ENCODE data around the gene NR5A2.

NR5A2 gene

DNA sequence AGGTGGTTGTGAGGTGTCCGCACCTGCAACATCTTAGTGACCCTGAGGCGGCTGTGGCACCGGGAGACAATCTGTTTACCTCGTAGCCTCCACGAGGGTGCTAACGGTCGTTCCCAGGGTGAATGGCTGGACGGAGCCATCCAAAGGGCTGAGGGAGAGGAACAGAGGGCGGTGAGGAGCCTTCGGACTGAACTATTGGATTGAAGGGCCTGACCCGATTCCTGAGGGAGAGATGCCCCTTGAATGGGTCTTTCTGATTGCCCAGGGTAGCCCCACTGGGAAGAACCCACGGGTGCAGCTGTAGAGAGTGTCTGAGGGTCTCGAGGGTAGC is 2.3 kb downstream of the NR5A2 start:
- H3K4me1 ChIP-seq (ENCODE audit: insufficient read depth, low read length), result peaks cover 4% of the 10 kb centered on the region
- H3K36me3 ChIP-seq (ENCODE audit: insufficient read depth, low read length), result no peaks in the 10 kb centered on the region
- H3K9ac ChIP-seq (ENCODE audit: low read depth, low read length), result peak overlapping the region; percentile 75; the same call in 1 of the 2 replicates
- H3K9me3 ChIP-seq (ENCODE audit: control insufficient read depth, insufficient read depth, low read length), result no peaks in the 10 kb centered on the region

DNA sequence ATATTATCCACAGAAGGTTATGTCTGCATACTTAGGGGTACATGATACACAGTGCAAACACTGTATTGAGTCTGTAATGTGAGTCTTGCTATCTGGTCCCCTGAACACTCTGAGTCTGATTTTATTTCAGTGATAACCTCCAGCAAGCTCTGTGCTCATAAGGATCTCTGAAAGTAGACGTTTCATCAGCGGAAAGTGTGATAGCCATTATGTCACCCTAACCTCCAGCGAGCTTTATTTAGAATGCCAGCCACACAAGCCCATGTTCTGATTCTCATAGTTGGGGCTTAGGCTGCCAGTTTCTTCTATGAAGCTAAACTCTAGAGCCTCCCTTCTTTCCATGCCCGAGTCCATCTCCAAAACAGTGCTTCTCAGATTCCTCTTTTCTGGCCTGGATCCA is 3.3 kb downstream of the NR5A2 start:
- H3K9me3 ChIP-seq (ENCODE audit: control insufficient read depth, insufficient read depth, low read length), result no peaks in the 10 kb centered on the region
- H3K36me3 ChIP-seq (ENCODE audit: insufficient read depth, low read length), result no peaks in the 10 kb centered on the region
- peaks cover 4% of the 10 kb centered on the region for H3K4me1 ChIP-seq (ENCODE audit: insufficient read depth, low read length)
- no peak overlapping the region for H3K9ac ChIP-seq (ENCODE audit: low read depth, low read length)

DNA sequence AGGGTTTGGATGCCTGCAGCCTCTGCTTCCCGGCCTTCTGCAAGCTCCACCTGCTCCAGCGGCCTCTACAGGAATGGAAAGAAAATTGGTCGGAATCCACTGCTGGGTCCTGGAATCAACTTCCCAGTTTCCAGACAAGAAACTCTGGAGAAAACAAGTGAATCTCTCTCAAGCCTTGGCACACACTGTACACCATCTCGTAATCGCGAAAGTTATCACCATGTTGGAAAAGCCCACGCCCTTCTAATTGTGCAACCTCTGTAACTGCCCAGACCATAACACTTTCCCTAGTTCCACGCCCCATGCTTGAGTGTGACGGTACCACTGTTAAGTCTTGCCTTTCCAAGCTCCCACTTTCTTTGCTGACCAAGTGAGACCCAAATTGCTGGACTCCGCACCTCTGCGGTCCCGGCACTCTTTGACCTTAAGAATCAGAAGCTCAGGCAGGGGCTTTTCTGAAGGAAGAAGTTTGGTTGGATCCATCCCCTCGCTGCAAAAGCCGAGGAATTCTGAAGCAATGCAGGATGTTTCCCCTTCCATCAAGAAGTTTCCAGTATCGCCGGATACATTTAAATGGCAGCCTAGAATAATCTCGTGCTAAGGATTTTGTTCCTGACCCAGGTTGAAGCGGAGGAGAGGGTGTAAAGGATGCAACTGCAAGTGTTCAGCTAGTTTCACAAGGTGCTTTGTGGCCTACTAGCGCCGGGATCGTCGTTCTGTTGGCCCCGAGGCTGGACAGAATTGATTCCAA is 6.2 kb downstream of the NR5A2 start:
- peaks cover 10% of the 10 kb centered on the region for H3K4me1 ChIP-seq (ENCODE audit: insufficient read depth, low read length)
- H3K9ac ChIP-seq (ENCODE audit: low read depth, low read length), result peak overlapping the region; percentile 24; the same call in 1 of the 2 replicates
- no peaks in the 10 kb centered on the region for H3K9me3 ChIP-seq (ENCODE audit: control insufficient read depth, insufficient read depth, low read length)
- no peaks in the 10 kb centered on the region for H3K36me3 ChIP-seq (ENCODE audit: insufficient read depth, low read length)

DNA sequence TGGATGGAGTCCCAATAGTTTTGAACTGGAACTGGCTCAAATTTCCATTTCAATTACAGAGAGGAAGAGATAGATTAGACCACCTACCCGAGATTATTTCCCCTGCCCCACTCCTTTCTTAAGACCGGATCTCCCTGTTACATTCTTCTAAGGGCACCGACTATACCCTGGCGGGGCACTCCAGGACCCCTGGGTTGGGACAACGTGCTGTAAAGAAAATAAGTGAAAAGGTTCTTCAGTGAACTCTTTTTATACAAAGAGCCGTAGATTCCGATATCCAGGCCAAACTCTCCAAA is 6.7 kb downstream of the NR5A2 start:
- Histone ChIP-seq H3K36me3 (ENCODE audit: insufficient read depth, low read length) (no peaks in the 10 kb centered on the region), H3K9me3 (ENCODE audit: control insufficient read depth, insufficient read depth, low read length) (no peaks in the 10 kb centered on the region), H3K4me1 (ENCODE audit: insufficient read depth, low read length) (peaks cover 10% of the 10 kb centered on the region), H3K9ac (ENCODE audit: low read depth, low read length) (peak overlapping the region; percentile 24; the same call in 1 of the 2 replicates)

DNA sequence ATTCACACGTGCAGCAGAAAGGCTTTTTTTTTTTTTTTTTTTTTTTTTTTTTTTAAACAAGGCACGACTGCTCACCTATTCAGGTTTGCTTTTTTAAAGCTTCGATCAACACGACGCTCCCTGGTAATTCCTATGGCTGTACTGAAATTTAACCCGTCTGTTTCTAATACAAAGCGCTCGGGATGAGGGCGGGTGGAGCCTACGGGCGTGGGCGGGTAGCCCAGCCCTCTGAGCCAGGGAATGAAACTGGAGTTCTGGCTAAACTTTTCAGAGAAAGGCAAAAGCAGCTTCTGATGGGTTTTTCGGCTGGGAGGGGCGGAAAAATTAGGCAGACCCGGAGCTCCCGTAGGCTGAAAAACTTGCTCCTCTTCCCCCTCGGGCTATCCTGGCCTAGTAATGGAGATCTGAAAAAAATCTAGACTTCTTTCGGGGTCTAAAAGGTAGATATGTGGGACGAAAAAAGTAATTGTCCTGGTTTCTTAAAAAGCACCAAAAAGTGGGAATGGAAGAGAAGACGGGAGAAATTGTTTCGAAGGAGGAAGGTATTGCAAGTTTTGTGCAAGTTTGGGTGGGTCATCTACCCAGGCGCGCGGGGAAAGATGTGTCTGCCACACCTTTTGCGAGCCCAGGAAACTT is 7.4 kb downstream of the NR5A2 start:
- Histone ChIP-seq H3K9ac (ENCODE audit: low read depth, low read length) (peak overlapping the region; percentile 64), H3K4me1 (ENCODE audit: insufficient read depth, low read length) (peaks cover 10% of the 10 kb centered on the region), H3K36me3 (ENCODE audit: insufficient read depth, low read length) (no peaks in the 10 kb centered on the region), H3K9me3 (ENCODE audit: control insufficient read depth, insufficient read depth, low read length) (no peaks in the 10 kb centered on the region)

DNA sequence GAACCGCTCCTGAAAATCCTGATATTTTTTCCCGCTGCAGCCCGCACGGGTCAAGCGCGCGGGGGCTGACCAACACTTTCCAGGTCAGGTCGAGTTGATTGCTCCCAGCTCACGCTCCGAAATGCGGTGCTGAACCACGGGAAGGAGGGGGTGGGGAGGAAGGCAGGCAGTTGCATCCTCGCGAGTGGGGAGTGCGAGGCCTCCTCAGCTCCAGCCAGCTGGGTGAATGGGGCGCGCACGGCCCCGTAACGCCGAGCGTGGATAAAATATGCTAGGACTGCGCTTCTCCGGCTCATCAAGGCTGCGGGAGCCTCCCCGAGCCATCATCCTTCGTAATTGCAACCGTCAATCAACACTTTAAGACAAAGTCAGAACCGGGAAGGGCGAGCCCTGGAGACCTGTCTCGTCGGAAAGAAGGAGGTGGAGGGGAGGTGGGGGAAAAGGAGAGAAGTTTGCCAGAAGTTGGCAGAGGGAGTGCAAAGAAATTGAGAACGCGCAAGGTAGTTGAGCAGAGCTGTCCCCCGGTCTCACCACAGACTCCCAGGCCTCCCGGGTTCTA is 8.0 kb downstream of the NR5A2 start:
- peak overlapping the region; percentile 64 for H3K9ac ChIP-seq (ENCODE audit: low read depth, low read length)
- H3K36me3 ChIP-seq (ENCODE audit: insufficient read depth, low read length), result no peaks in the 10 kb centered on the region
- H3K9me3 ChIP-seq (ENCODE audit: control insufficient read depth, insufficient read depth, low read length), result no peaks in the 10 kb centered on the region
- H3K4me1 ChIP-seq (ENCODE audit: insufficient read depth, low read length), result peaks cover 10% of the 10 kb centered on the region

DNA sequence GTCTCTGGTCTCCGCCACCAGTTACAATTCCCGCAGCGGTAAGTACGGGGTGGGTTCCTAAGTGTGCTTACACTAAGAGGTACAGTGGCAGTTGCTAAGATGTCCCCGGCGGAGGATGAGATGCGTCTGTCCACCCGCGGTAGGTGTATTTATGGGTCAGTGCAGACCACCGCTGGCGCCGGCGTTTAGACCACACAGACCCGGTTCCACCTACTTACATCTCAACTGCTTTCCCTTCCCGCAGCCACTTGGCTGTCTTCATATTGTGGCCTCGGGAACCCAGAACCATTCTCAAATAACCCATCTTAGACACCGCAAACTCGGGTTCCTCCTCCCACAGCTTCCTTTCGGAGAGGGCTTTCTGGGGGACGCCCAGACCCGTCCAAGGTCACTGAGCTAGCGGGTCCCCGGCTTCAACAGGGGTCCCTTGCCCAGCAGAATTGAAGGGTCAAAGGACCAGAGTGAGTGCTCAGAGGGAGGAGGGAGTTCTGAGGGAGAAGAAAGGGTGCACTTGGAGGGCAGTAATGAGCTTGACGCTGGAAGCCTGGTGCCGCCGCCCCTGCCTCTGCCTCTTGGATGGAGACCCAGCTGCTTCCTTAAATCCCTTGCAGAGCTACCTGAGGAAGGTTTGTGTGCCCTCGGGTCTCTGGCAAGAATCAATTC is 8.6 kb downstream of the NR5A2 start:
- H3K4me1 ChIP-seq (ENCODE audit: insufficient read depth, low read length), result peaks cover 10% of the 10 kb centered on the region
- H3K36me3 ChIP-seq (ENCODE audit: insufficient read depth, low read length), result no peaks in the 10 kb centered on the region
- peak overlapping the region; percentile 64 for H3K9ac ChIP-seq (ENCODE audit: low read depth, low read length)
- no peaks in the 10 kb centered on the region for H3K9me3 ChIP-seq (ENCODE audit: control insufficient read depth, insufficient read depth, low read length)

DNA sequence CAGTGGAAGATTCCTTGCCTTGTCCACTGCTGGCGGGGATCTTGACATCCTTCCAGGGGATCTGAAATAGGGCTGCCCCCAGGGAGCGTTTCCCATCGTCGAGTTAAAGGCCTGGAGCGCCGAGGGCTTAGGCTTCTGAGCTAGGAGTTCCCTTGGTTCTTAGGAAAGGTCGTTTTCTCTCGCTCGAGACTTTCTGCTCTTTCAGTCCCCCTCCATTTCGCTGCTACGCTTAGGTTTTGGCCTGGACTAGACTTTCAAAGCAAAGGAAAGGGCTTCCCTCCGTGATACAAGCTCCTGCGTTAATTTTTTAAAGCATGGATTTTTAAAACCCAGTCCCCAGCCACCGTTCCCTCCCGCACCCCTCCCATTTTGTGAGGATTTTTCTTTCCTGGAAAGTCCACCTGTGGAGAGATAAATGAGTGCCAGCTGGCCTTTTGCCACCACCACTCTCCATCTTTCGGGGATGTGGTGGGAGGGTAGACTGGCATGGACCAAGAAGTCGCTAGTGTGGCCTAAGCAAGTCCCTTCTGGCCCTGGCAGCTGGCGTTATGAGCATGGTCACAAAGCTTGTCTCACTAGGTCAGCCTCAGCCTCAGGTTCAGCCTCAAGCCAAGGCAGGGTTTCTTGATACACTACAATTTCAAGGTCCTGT is 9.2 kb downstream of the NR5A2 start:
- no peaks in the 10 kb centered on the region for H3K9me3 ChIP-seq (ENCODE audit: control insufficient read depth, insufficient read depth, low read length)
- no peaks in the 10 kb centered on the region for H3K36me3 ChIP-seq (ENCODE audit: insufficient read depth, low read length)
- peaks cover 10% of the 10 kb centered on the region for H3K4me1 ChIP-seq (ENCODE audit: insufficient read depth, low read length)
- H3K9ac ChIP-seq (ENCODE audit: low read depth, low read length), result peak overlapping the region; percentile 64; the same call in 1 of the 2 replicates

DNA sequence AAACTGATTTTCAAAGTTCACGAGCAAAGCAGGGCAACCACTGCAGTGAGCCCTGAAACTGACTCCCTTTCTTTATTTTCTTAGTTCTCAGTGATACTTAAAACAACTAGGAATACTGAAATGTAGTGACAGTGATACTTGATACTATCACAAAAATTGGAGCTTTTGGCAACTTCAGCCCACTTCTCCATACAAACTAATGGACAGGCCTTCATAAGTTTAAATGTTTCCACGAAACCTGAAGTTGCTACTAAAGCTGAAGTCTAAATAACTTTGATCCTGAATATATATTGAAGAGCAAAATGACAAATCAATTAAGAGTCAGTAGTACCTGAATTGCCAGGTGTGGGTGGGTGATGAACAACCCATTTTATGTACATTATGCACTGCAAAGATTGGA is 10.0 kb downstream of the NR5A2 start:
- Histone ChIP-seq H3K9ac (ENCODE audit: low read depth, low read length) (no peak overlapping the region; the same call in 1 of the 2 replicates), H3K9me3 (ENCODE audit: control insufficient read depth, insufficient read depth, low read length) (no peaks in the 10 kb centered on the region), H3K4me1 (ENCODE audit: insufficient read depth, low read length) (peaks cover 10% of the 10 kb centered on the region), H3K36me3 (ENCODE audit: insufficient read depth, low read length) (no peaks in the 10 kb centered on the region)

DNA sequence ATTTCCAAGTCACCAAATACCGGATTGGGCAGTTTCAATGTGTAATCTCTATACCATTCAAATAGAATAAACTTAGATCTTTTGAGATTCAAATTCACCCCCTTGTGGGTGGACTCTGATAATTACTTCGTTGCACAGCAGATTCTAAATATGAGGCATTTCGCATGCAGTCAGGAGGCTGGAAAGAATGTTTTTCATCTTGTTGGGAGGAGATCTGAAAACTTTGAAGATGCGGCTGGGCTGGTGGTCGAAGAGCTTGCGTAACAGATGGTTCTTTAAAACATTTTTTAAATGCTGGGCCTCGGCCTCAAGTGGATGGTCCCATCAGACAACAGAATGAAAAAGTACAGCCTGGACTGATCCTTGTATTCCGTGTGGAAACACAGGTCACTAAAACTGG is 10.4 kb downstream of the NR5A2 start:
- Histone ChIP-seq H3K9me3 (ENCODE audit: control insufficient read depth, insufficient read depth, low read length) (no peaks in the 10 kb centered on the region), H3K9ac (ENCODE audit: low read depth, low read length) (peak overlapping the region; percentile 87; the same call in 1 of the 2 replicates), H3K36me3 (ENCODE audit: insufficient read depth, low read length) (no peaks in the 10 kb centered on the region), H3K4me1 (ENCODE audit: insufficient read depth, low read length) (peaks cover 10% of the 10 kb centered on the region)

DNA sequence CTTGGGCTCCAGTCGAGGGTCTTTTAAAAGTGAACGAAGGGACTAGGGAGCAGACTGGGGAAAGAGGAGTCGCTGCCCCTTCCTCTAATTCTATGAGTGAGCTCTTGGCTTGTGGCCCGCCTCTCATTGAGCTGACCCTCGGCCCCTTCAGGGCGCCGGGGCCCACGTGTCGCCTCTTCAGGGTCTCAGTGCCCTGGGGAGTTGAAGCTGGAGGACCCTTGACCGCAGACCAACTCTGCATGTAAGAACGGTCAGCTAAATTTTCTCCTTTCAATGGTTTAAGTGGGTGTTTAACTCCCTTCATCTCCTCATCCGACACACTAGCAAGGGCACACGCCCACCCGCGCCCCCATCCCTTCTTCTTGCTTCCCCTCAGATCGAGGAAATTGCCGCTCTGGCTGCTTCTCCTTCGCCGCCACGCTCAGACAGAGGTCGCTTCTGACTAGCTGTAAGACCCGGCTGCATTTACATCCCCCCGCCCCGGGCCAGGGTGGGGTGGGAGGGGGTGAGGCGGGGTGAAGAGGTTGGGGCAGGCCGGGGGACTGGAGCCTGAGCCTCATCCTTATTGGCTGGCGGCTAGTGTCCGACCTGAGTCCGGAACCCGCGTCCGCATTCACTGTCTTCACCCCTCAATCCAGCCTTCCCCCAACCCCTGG is 10.9 kb downstream of the NR5A2 start:
- Histone ChIP-seq H3K9ac (ENCODE audit: low read depth, low read length) (peak overlapping the region; percentile 87), H3K36me3 (ENCODE audit: insufficient read depth, low read length) (no peaks in the 10 kb centered on the region), H3K4me1 (ENCODE audit: insufficient read depth, low read length) (peaks cover 7% of the 10 kb centered on the region), H3K9me3 (ENCODE audit: control insufficient read depth, insufficient read depth, low read length) (no peaks in the 10 kb centered on the region)

DNA sequence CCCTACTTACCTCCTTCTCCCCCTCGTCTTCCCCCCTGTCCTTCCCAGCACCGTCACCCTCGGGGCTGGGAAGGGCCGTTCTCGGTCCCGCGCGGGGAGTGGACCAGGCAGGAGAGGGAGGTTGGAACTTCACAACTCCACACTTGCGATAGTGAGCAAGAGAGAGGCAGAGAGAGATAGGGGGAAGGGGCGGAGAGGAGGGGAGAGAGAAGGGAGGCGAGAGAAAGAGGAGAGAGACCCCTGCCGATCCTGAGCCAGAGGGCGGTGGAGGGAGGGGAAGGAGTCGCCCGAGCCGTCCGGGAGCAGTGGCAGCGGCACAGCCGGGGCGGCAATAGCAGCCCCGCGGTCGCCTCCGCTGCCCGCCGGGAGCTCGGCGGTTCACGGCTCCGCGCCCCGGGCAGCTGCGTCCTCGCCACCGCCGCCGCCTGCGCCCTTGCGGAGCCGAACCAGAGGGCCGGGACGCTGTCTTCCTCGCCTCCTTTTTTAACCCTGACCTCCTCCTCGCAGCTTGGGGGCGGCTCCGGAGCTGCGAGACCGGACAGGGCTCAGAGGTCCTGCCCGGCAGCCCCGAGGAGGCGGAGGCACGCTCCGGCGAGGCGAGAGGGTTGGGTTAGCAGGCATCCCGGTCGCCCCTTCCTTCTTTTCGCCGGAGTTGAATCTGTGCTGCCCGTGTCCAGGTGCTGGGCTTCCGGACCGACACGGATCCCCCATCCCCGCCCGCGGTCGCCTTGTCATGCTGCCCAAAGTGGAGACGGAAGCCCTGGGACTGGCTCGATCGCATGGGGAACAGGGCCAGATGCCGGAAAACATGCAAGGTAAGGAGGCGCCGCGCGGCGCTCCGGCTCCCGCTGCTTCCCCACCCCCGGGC is 11.7 kb downstream of the NR5A2 start:
- Histone ChIP-seq H3K36me3 (ENCODE audit: insufficient read depth, low read length) (no peaks in the 10 kb centered on the region), H3K4me1 (ENCODE audit: insufficient read depth, low read length) (peaks cover 7% of the 10 kb centered on the region), H3K9me3 (ENCODE audit: control insufficient read depth, insufficient read depth, low read length) (no peaks in the 10 kb centered on the region), H3K9ac (ENCODE audit: low read depth, low read length) (peak overlapping the region; percentile 87)

DNA sequence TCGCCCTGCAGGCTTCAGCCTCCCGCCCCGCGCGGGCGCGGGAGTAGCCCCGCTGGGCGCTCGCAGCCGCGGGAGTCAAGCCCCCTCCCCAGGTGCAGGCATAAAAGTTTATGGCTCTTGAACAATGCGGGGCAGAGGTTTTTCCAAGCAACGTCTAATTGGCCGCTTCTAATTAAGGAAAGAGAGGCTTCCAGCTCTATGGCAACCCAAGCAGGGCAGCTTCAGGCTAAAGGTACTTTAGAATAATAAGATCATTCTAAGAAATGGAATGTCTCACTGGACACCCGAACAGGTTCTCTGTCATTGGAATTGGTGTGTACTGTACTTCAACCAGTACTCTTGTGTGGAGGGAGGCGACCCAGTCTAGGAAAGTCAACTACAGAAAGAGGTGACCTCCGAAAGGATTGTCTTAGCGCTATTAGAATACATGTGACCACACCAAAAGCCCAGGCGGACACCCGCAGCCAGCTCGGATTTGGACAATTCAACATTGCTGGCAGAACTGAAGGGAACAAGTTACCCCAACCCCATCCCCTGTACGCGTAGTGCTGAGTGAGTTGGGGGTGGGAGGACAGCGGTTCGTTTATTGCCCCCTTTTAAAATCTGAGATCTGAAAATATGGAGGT is 12.5 kb downstream of the NR5A2 start:
- Histone ChIP-seq H3K36me3 (ENCODE audit: insufficient read depth, low read length) (no peaks in the 10 kb centered on the region), H3K9me3 (ENCODE audit: control insufficient read depth, insufficient read depth, low read length) (no peaks in the 10 kb centered on the region), H3K4me1 (ENCODE audit: insufficient read depth, low read length) (peaks cover 7% of the 10 kb centered on the region), H3K9ac (ENCODE audit: low read depth, low read length) (peak overlapping the region; percentile 87)
